PC-3 (cell line): ENCODE data around the gene SELENOI.

Source experiments
- CTCF ChIP-seq: fragments of 300-600 bp; sonication (generic); conservative IDR thresholded peaks from 2 replicates; pipeline ENCODE4 v1.5.1; 2017; ENCODE audit warnings: antibody characterized with exemption, low read depth, mild to moderate bottlenecking, low read length
- EZH2 ChIP-seq: fragments of 300-600 bp; sonication (generic); IDR thresholded peaks from one replicate; pipeline ENCODE4 v1.6.1; 2017; ENCODE audit warnings: antibody characterized with exemption, mild to moderate bottlenecking, low read length; ENCODE audit not compliant: unreplicated experiment
- EZH2phosphoT487 ChIP-seq: fragments of 300-600 bp; sonication (generic); IDR thresholded peaks from 2 replicates; pipeline ENCODE4 v1.6.1; 2018; ENCODE audit warnings: mild to moderate bottlenecking, antibody characterized with exemption, low read length, borderline replicate concordance

GRCh38 chr2:26309921-26310320, 36.0 kb upstream of the SELENOI start:
- TF ChIP-seq CTCF (no peak), EZH2phosphoT487 (no peak), EZH2 (no peak)
